Smooth muscle cell of the brain vasculature (primary cell): ENCODE measurements around the gene SLC10A7.
"Not testable (repeated sequence)": the region's sequence is repeated elsewhere in the genome, so short reads cannot be mapped to it uniquely, and the experiment has no call there.

Source experiments
- DNase-seq: peaks from one replicate; pipeline ENCODE4 v3.0.0-alpha.2; 2012; ENCODE audit warnings: low read depth, low spot score

Gene SLC10A7

DNA sequence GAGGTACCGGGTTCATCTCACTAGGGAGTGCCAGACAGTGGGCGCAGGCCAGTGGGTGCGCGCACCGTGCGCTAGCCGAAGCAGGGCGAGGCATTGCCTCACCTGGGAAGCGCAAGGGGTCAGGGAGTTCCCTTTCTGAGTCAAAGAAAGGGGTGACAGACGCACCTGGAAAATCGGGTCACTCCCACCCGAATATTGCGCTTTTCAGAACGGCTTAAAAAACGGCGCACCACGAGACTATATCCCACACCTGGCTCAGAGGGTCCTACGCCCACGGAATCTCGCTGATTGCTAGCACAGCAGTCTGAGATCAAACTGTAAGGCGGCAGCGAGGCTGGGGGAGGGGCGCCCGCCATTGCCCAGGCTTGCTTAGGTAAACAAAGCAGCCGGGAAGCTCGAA is 171.6 kb downstream of the SLC10A7 start:
- DNase-seq: not testable (repeated sequence)

DNA sequence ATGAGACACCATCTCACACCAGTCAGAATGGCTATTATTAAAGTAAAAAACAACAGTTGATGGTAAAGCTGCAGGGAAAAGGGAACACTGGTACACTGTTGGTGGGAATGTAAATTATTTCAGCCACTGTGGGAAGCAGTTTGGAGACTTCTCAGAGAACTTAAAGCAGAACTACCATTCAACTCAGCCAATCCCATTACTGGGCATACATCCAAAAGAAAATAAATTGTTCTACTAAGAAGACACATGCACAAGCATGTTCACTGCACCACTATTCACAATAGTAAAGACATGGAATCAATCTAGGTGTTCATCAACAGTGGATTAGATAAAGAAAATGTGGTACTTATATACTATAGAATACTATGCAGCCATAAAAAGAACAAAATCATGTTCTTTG is 172.4 kb downstream of the SLC10A7 start:
- DNase-seq: no peak

DNA sequence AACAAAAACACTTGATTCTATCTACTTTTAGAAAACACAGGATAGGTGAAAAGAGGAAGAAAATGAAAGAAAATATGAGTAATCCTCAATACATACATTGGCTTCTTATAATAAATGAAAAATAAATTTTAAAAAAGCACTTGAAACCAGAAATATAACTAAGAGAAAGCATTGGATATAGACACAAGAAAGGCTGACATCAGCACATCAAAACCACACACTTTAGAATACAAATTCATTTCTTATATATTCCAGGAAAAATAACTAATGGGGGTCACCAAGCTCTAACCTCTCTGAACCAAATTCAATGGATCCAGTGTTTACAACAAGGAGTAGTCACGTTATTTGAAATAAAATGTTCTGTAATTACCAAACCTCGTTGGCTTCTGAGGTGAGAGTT is 173.9 kb downstream of the SLC10A7 start:
- no peak for DNase-seq

DNA sequence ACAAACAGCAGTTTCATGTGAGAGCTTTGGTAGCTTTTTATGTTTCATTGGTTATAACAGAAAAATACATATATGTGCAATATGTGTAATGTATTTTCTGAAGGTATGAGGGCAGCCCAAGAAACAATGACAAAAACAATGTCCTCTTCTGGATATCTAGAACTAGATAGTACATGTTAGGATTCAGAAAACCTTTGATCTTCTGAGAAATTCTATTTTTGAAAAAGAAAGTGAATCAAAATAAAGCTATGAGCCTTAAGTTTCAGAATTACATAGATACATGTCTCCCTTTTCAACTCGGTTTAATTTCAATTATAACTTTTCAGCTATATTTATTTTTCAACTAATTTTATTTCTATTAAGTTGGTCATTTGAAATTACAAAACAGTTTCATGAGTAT is 175.5 kb downstream of the SLC10A7 start:
- no peak for DNase-seq

DNA sequence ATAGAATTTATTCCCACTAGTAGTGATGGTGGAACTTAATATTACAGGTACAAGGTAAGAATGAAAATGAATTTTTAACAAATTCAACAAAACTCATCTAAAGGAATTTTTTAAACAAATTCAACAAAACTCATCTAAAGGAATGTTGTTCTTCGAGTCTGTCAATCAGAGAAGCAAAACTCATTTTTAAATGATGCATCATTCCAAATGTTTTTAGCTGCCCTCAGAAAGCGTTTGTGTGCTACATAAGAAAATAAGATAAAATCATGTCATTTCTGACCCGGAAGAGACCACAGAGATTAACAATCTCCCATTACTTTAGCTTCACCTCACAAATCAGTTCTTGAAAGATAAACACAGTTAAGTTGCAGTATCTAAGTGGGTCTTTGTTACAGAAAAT is 178.0 kb downstream of the SLC10A7 start:
- DNase-seq: no peak

DNA sequence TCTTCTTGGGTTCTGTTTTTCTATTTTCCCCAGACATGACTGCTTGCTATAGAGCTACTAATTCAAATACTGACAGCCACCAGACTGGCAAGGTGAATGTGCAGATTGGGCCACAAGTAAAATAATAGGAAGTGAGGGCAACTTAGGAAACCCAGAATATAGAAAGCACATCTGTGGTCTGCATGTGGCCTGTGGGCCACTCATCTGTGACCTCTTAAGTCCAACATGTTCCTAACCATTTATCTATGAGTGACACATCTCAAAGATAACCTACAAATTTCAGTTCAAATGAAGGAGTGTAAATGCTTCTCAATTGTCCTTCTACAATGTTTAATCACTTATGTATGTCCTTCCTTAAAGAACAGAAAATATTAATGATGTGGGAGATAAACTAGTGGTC is 178.5 kb downstream of the SLC10A7 start:
- no peak for DNase-seq

DNA sequence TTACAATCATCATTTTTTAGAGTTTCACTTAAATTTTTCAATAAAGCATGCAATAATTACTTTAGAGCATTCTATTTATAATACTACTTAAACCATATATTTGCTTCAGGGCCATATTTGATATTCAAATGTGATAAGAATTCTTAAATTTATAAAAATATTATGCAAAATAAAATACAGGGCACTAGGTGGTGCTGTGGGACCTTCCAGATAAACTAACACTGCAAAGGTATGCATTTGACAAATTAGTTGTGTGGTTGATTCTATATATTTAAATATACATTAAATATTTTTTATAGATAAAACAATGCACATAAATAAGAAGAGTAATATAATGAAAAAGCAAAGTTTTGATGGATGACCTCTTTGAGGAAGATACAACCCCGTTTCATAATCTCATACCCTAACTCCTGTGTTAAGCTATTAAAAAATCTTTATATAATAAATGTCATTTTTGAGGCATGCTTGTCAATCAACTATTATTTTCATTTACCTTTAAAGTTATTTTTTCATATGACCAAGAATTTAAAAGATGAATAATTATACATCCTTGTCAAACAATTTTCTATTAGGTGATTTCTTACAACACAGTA is 179.0 kb downstream of the SLC10A7 start:
- no peak for DNase-seq

DNA sequence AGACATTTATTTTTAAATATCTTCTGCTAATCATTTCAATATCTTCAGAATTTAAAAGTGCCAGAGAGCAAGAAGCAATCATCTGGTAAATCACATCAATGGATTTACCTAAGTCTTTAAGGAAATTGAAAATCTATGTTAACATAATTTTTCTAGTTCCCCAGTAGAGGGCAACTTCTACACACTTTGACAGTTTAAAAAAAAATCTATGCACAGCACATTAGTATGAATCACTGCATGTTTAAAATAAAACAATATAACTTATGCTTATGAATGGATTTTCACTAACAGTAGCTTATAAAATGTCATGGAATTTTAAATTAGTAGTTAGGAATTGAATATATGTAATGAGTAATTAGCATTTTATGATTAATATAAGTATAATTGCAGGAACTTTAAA is 180.9 kb downstream of the SLC10A7 start:
- no peak for DNase-seq

DNA sequence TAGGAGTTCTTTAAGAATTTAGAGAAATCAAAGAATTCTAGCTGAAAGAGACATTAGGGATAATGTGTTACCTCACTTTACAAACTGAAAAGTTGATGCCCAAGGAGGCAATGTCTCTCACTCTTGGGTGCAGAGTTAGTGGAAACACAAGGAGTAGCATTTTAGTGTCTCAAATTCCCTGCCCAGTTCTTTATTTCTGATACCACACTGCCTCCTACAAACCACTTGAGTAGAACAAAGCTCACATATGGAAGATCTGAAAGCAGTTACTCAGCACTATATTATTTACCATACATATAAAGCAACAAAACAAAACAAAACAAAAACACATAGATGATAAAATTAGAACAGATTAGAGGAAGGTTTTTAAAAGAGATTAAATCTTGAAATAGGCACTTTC is 183.2 kb downstream of the SLC10A7 start:
- no peak for DNase-seq

DNA sequence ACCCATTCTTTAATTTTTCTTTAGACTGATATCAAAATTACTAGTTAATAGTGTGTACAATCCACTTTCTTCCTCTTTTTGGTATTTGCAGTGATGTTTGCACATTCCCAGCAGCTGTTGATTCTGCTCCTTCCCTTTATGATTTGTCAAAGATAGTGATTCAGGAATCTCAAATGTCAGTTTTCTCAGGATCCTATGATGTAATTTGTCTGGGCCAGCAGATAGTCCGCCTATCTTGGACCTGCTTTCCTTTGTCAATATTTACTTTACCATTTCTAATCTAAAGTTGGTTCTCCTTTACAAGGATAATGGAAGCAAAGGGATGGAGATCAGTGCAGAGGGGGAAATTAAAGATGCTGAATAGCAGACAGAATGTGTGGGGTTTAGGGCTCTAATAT is 185.3 kb downstream of the SLC10A7 start:
- no peak for DNase-seq

DNA sequence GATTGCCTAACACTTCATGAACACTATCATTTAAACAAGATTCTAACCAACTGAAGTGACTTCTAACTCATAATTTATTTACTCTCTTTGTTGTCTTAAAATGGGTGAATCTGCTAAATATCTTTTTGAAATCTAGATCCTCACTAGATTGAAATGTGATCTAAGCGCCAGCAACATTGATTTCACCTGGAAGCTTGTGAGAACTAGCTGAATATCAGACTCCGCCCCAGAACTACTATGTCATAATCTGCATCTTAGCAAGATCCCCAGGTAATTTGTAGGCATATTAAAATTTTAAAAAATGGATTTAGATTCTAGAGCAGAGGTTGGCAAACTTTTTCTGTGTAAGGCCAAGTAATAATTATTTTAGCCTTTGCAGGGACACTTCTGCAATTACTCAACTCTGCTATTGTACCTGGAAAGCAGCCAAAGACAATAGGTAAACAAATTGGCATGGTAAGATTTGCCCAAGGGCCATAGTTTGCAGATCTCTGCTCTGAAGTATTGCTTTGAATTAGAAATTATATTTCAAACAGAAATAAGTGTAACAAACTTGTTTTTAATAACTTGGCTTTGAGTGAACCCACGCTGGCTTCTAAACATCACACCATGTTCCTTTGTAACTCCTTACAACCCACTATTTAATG is 185.9 kb downstream of the SLC10A7 start:
- no peak for DNase-seq

DNA sequence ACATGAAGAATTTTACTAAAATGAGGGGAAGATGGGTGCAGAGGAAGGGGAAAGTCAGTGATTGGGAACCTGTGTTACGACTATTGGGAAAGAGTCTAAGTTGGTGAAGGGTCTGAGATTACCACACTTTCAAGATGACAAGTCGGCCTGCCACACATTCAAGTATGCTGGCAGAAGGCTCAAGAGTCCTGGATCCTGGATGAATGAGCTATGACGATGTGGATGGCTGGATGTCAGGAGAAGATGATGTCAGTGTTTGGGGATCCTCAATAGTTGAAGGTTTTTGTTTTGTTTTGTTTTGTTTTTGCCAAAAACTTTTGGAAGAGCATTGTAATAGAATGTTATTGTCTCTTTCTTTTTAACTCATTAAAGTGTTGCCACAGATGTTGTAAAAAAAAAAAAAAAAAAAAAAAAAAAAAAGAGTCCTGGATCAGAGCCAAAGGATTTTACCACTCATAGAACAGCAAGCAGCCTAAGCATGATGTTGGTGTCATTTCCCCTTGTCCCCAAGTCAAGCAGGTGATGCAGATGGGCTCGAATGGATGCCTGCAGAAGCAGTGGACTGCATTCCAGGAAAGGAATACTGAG is 186.8 kb downstream of the SLC10A7 start:
- no peak for DNase-seq

DNA sequence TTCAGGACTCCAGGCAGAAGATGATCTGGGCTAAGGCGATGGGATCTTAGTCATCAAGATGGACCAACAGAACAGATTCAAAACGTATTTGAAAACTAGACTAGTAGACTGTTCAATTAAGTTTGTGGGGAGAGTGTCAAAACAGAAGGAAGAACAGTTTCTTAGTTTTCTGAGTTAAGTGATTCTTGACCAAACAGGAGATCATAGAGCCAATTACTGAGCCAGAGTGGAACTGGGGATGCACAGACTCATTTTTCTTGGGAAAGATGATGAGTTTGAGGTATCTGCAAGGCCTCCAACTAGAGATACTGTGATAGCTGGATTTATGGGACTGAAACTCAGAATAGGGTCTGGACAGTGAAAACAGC is 187.9 kb downstream of the SLC10A7 start:
- no peak for DNase-seq

DNA sequence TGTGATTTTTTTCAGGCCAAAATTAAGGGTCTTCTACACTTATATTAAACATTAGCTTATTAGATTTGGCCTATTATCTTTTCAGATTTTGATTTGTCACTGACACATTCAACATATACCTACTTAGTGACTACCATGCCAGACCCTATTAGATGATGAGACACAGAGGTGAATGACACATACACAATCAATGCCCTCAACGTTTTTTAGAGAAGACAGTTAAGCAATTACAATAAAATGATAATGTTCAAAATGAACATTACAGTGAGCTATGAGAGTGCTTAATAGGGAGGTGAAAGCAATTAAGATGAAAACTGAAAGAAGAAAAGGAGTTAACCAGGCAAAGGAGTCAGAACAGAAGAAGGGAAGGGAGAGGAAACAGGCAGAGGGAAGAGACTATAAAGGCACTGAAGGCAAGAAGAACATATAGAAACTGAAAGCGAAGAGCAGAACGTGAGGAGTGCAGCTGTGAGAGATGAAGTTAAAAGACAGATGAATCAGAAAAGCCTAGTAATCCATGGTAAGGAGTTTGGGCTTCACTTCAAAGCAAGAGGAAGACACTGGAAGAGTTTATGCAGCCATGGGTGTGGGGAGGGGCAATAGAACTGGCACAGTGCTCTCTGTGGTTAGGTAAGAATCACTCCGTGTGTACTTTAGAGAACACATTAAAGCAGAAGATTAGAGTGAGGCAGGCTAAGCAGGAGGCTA is 188.4 kb downstream of the SLC10A7 start:
- DNase-seq: no peak

DNA sequence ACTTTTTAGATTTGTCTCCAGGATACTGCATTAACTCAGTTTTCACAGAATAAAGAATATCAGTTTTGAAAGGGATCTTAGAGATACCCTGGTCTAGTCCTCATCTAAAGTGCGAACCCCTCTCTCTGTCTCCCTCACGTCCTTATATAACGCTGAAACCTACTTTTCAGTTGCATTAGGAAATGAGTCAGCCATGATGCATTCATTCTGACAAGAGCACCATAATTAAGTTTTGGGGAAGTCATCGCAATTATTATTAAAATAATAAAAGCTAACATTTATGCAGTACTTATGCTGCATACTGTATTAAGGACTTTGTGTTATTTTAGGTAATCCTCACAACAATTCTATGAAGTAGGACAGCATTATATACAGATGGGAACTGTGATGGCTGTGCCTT is 191.3 kb downstream of the SLC10A7 start:
- no peak for DNase-seq

DNA sequence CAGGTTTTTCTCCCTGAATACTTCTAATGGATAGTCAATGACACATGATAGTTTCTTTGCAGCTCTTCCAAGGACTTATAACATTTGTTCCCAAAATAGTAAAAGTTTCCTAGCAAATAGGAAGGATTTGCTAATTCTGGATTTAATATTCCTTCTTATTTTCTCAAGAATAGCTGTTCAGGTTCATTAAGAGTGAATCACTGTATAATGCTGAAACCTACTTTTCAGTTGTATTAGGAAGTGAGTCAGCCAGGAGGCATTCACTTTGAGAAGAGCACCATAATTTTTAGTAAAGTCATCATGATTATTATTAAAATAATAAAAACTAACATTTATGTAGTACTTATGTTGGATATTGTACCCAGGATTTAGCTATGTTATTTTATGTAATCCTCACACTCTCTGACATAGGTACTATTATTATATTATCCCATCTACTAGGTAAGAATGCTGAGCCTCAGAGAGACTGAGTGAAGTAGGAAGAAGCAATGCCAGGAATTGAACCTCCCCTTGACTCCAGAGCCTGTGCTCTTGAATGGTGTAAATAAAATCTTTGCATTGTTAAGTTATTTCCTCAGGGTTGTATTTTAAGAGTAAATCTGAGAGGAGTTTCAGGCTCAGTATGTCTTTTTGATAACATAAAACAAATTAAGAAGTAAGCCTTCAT is 192.6 kb downstream of the SLC10A7 start:
- DNase-seq: no peak

DNA sequence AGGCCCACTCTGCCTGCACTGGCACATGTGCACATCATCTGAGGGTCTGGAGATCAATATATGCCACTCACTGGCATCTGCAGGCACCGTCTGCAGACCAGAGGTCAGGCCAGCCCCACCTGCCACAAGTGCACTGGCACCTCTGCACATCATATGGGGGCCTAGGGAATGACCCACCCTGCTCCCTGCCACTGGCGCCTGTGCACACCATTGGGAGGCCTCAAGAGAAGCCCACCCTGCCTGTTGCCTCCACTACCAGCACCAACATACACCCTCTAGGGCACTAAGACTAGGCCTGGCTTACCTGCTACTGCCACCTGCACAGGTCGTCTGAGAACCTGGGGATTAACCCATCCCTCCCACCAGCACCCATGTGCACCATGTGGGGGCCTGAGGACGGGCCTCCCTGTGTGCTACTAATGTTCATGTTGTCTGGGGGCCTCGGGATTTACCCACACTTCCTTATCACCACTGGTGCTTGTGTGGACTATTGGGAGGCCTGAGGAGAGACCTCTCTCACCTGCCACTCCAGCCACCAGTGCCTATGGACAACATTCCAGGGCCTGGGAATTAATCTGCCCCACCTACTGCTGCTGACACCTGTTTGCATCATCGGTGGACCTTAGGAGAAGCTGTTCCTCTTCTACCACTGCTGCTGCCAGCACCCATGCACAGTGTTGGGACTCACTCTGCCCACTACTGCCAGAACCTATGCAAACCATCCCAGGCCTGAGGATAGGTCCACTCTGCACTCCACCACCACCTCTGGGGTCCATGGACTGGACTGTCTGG is 193.7 kb downstream of the SLC10A7 start:
- DNase-seq: no peak

DNA sequence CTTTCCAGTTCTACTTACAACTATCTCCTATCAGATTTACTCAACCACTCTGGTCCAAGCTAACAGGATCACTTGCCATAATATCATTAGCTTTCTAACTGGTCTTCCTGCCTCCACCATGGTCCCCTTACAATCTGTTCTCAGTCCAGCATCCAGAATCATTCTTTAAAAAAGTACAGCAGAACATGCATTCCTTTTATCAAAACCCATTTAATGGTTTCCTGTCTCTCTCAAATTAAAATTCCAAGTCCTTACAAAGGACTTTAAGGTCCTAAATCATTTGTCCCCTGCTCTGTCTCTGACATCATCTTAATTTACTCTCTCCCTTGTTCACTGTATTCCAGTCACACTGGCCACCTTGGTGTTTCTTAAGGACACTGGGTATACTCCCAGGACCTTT is 202.8 kb downstream of the SLC10A7 start:
- no peak for DNase-seq

DNA sequence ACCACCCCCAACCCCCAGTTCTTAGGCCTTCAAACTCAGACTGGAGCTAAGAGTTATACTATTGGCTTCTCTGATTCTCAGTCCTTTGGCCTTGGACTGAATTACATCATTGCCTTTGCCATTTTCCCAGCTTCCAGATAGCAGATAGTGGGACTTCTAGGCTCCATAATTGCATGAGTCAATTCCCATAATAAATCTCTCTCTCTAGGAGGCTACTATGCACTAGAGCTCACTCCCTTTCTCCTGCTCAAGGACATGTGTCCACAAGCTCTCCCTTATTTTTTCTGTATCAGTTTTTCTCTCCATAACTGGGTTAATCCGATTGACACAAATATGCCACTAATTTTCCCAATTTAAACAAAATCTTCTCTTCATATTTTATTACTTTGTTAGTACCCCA is 204.0 kb downstream of the SLC10A7 start:
- DNase-seq: no peak

DNA sequence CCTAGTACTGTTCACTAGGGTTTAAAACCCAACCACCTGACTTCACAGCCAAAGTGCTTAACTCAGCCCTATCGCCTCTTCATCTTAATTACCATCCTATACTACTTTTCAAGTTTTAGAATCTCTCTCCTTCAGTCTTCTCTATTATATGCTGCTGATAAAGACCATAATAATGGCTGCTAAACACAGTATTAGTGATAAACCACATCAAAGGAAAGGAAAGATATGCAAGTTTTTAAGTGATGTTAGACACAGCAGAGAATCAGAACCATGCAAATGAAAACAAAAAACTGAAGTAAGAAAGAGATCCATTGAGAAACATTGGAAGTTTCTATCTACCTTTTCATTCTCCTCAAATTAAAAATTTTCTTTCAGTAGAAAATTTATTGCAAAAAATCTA is 206.6 kb downstream of the SLC10A7 start:
- DNase-seq: no peak

DNA sequence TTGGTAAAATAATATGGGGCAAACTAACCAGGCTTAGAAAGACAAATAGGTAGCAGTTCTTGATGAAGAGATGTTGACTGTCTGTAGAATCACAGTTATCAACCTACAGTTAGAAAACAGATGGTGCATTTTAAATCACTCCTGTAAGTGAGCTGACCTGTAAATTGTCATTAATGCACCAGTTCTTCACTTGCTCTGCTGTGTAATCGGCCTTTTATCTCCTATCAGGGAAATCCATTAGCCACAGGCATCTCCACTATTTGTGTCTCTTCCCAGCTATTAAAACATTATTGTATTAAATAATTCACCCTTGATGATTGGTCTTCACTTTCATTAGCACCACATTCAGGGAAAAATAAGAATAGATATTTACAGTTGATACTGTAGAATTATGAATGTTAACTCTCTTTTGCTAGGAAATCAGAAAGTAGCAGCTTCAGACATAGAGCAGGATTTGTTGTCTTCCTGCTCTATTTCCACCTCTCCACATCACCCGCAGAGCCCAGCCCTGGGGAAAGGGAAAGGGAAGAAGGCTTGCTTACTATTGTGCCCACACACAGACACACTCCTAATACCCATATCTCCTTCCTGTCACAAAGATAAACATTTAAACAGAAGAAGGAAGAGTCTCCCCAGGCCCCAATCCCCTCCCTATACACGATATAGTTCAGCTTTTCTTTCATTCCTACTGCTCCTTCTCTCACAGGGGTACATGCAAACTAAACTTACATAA is 210.3 kb downstream of the SLC10A7 start:
- DNase-seq: no peak
